Measurements from ENCODE around the gene GRM1. TPM values are rescaled to one million over a fixed set of nuclear protein-coding genes. Genes with fewer than 3 reads are reported as not detected.

GRM1 gene
- total and polyA plus RNA-seq, 8 donors = not detected

- no peak overlapping the region for H3K4me3 ChIP-seq
Observed at GRCh38 chr6:146123616-146124015, 94.8 kb downstream of the GRM1 start.

GRCh38 chr6:146127447-146128215, 98.8 kb downstream of the GRM1 start:
- H3K27ac ChIP-seq = no peak overlapping the region
- H3K4me3 ChIP-seq = no peak overlapping the region
- 64 to 84% (median 71%) methylated on average over 2 of the region's 2 CpGs for WGBS, 5 donors
- no peaks in the 10 kb centered on the region for H3K36me3 ChIP-seq
- TF ChIP-seq EP300 (IDR thresholded peaks at IDR 0.05) (no peak), POLR2AphosphoS5 (IDR thresholded peaks at IDR 0.05) (no peak), CTCF (IDR thresholded peaks at IDR 0.05) (no peak), POLR2A (IDR thresholded peaks at IDR 0.05) (no peak)
- intact Hi-C loops (cut with DNase I; ENCODE audit: low total_unique reads) = no loop called here
- no peak for DNase-seq
- no peaks in the 10 kb centered on the region for H3K4me1 ChIP-seq
- H3K9me3 ChIP-seq = no peaks in the 10 kb centered on the region
- no peaks in the 10 kb centered on the region for H3K27me3 ChIP-seq

More at GRCh38 chr6:146123616-146124015, 94.8 kb downstream of the GRM1 start:
- no peak for TF ChIP-seq CTCF (IDR thresholded peaks at IDR 0.05)
- TF ChIP-seq EP300 (IDR thresholded peaks at IDR 0.05) = no peak
- TF ChIP-seq POLR2AphosphoS5 (IDR thresholded peaks at IDR 0.05) = no peak
- TF ChIP-seq POLR2A (IDR thresholded peaks at IDR 0.05) = no peak
- intact Hi-C loops (cut with DNase I; ENCODE audit: low total_unique reads) = no loop called here
- WGBS, 5 donors = 79 to 85% (median 81%) methylated on average over 4 of the region's 4 CpGs
- no peaks in the 10 kb centered on the region for H3K4me1 ChIP-seq
- H3K27me3 ChIP-seq = no peaks in the 10 kb centered on the region
- no peak overlapping the region for H3K27ac ChIP-seq
- no peak for DNase-seq
- no peaks in the 10 kb centered on the region for H3K9me3 ChIP-seq
- no peaks in the 10 kb centered on the region for H3K36me3 ChIP-seq

GRCh38 chr6:146133866-146134265, 105.0 kb downstream of the GRM1 start:
- 83 to 95% (median 87%) methylated on average over 2 of the region's 2 CpGs for WGBS, 5 donors
- Histone ChIP-seq H3K9me3 (no peaks in the 10 kb centered on the region), H3K4me3 (no peak overlapping the region), H3K27me3 (no peaks in the 10 kb centered on the region), H3K36me3 (no peaks in the 10 kb centered on the region), H3K27ac (no peak overlapping the region), H3K4me1 (no peaks in the 10 kb centered on the region)
- intact Hi-C loops (cut with DNase I; ENCODE audit: low total_unique reads) = no loop called here
- no peak for DNase-seq
- no peak for TF ChIP-seq EP300 (IDR thresholded peaks at IDR 0.05)
- TF ChIP-seq POLR2A (IDR thresholded peaks at IDR 0.05) = no peak
- no peak for TF ChIP-seq POLR2AphosphoS5 (IDR thresholded peaks at IDR 0.05)
- TF ChIP-seq CTCF (IDR thresholded peaks at IDR 0.05) = no peak

GRCh38 chr6:146135167-146135566, 106.3 kb downstream of the GRM1 start:
- Histone ChIP-seq H3K4me1 (no peaks in the 10 kb centered on the region), H3K27ac (no peak overlapping the region), H3K27me3 (no peaks in the 10 kb centered on the region), H3K9me3 (no peaks in the 10 kb centered on the region), H3K36me3 (no peaks in the 10 kb centered on the region), H3K4me3 (no peak overlapping the region)
- DNase-seq = no peak
- intact Hi-C loops (cut with DNase I; ENCODE audit: low total_unique reads) = no loop called here
- 64 to 88% (median 77%) methylated on average over 2 of the region's 2 CpGs for WGBS, 5 donors
- no peak for TF ChIP-seq POLR2AphosphoS5 (IDR thresholded peaks at IDR 0.05)
- TF ChIP-seq CTCF (IDR thresholded peaks at IDR 0.05) = no peak
- no peak for TF ChIP-seq EP300 (IDR thresholded peaks at IDR 0.05)
- no peak for TF ChIP-seq POLR2A (IDR thresholded peaks at IDR 0.05)

Data from stomach (tissue), 9 donors.